RKO (cell line): ENCODE data around the gene HLA-DRA.
"Not testable (repeated sequence)": the region's sequence is repeated elsewhere in the genome, so short reads cannot be mapped to it uniquely, and the experiment has no call there.

Source experiments
- DNase-seq: peaks from one replicate; pipeline ENCODE4 v3.0.0-alpha.2; 2016; ENCODE audit warnings: low spot score

Gene HLA-DRA

DNA sequence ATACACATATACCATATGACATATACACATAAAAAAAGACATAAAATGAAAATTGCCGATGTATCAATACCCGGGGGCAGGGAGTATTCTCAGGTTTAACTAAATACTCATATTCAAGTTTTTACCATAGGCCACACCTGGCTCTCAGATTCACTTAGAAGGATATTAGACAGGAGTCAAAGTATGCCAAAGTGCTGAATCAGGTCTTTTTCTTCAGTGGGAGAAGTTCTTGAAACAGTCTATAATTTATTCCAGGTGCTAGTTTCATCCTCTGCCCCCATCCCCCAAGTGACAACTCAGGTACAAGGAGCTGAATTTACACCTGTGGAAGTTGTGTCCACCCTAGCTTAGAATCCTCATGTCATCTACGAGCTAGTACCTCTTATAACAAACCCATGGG lies 8.5 kb upstream of the HLA-DRA start:
- no peak for DNase-seq

DNA sequence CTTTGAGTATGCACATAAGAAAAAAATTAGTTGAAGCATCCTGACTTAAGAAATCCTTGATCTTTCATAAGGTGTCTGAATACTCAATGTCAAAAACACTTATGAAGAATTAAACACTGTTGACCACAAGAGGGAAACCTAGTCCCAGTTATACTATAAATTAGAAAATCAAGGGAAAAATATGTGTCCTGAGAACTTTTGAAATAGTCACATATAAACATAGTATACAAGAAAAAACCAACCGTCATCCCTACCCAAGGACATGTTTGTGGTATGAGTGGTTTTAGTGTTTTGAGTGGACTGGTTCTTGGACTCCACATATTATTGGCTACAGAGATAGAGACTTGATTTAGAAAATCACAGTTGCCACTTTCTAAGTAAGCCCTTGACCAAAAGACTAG lies 7.6 kb upstream of the HLA-DRA start:
- peak; percentile 60 for DNase-seq

- not testable (repeated sequence) for DNase-seq
These were observed 5.7 kb upstream of the HLA-DRA start for GRCh38 chr6:32433950-32434349.

- DNase-seq: no peak
These were observed 3.5 kb upstream of the HLA-DRA start for GRCh38 chr6:32436186-32436585.

GRCh38 chr6:32436995-32437836 lies 2.5 kb upstream of the HLA-DRA start:
- DNase-seq: no peak

DNA sequence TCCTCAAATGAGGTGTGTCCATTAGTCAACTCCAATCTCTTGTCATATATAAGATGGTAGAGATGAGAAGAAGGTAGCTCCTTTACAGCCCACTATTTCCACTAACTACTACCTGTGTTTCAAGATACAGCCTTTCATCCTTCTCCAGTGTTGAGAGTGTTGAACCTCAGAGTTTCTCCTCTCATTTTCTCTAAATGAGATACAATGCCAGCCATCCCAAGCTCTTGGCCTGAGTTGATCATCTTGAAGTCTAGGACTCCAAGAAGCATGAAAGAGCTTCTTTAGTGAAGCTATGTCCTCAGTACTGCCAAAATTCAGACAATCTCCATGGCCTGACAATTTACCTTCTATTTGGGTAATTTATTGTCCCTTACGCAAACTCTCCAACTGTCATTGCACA lies 548 bp upstream of the HLA-DRA start:
- DNase-seq: no peak

- no peak for DNase-seq
These were observed 2.6 kb downstream of the HLA-DRA start for GRCh38 chr6:32442243-32442667.

DNA sequence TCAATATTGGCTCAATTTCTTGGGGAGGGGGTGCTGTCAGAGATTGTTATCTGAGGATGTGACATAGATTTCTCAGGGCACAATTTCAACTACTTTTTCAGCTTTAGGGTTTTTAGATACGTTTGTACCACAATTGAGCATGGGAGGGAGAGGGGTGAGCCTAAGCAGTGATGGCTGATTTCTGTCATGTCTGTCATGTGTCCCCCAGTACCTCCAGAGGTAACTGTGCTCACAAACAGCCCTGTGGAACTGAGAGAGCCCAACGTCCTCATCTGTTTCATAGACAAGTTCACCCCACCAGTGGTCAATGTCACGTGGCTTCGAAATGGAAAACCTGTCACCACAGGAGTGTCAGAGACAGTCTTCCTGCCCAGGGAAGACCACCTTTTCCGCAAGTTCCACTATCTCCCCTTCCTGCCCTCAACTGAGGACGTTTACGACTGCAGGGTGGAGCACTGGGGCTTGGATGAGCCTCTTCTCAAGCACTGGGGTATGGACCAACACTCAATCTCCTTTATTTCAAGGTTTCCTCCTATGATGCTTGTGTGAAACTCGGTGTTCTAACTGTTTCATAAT lies 3.4 kb downstream of the HLA-DRA start:
- no peak for DNase-seq

DNA sequence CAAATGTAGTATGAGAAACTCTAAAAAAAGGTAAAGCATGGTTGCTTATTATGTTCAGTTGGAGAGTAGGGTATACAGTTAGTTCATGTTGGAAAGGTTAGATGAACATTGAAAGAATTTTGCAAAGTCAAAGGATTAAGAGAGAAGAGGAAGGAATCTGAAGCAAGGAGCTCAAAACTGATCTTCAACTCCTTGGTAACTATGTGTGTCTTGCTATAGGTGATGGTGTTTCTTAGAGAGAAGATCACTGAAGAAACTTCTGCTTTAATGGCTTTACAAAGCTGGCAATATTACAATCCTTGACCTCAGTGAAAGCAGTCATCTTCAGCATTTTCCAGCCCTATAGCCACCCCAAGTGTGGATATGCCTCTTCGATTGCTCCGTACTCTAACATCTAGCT lies 4.7 kb downstream of the HLA-DRA start:
- DNase-seq: no peak

GRCh38 chr6:32445321-32445854 lies 5.7 kb downstream of the HLA-DRA start:
- no peak for DNase-seq

DNA sequence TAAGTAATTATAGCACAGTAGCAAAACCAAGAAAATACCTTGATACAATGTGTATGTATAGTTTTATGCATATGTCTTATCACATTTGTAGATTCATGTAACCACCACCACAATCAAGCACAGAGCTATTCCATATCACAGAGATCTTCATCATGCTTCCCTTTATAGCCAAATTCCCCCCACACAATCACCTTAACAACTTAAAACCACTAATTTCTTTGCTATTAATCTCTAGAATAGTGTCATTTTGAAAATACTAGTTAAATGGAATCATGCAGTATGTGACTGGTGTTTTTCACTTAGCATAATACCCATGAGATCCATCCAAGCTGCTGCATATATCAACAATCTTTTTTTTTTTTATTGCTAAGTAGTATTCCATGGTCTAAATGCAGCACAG lies 8.2 kb downstream of the HLA-DRA start:
- DNase-seq: no peak

GRCh38 chr6:32449088-32449736 lies 9.5 kb downstream of the HLA-DRA start:
- no peak for DNase-seq

DNA sequence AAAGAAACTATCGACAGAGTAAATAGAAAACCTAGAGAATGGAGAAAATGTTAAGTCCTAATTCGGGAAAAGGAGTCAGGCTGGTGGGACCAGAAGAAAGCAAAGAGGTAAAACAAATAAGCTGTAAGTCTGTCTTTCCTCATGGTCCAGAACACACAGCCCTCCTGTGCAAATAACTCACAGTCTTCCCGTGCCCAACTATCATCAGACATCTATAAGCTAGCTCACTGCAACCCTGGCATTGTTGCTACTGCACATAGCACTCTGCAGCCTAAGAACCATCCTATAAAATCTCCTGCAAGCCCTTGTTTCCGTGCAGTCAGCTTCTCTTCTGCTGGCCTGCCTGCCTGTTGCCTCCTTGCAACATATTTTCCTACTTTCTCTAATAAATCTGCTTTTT lies 17.4 kb downstream of the HLA-DRA start:
- no peak for DNase-seq

GRCh38 chr6:32459781-32460424 lies 20.2 kb downstream of the HLA-DRA start:
- no peak for DNase-seq

GRCh38 chr6:32460528-32460927 lies 20.8 kb downstream of the HLA-DRA start:
- DNase-seq: no peak

DNA sequence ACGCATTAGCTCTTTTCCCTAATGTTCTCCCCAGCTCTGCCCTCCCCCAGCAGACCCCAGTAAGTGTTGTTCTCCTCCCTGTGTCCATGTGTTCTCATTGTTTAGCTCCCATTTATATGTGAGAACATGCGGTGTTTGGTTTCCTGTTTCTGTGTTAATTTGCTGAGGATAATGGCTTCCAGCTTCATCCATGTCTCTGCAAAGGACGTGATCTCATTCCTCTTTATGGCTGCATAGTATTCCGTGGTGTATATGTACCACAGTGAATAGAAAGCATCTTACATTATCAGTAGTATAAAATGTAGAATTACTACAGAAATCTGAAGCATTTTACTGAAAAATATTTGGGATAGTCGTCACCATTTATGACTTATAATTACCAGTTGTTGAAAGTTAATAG lies 21.8 kb downstream of the HLA-DRA start:
- DNase-seq: no peak

DNA sequence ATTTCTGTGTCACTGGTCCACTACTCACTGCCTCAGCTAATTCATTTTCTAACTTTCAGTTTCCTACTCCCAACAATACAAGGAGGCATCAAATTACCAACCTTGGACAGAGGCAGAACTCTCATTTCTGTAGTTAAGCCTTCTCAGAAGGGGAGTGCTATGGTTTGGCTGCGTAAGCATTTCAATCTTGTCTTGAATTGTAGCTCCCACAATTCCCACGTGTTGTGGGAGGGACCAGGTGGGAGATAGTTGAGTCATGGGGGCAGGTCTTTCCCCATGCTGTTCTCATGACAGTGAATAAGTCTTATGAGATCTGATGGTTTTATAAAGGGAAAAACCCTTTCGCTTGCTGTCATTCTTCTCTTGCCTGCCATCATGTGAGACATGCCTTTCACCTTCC lies 22.9 kb downstream of the HLA-DRA start:
- peak; percentile 7 for DNase-seq

DNA sequence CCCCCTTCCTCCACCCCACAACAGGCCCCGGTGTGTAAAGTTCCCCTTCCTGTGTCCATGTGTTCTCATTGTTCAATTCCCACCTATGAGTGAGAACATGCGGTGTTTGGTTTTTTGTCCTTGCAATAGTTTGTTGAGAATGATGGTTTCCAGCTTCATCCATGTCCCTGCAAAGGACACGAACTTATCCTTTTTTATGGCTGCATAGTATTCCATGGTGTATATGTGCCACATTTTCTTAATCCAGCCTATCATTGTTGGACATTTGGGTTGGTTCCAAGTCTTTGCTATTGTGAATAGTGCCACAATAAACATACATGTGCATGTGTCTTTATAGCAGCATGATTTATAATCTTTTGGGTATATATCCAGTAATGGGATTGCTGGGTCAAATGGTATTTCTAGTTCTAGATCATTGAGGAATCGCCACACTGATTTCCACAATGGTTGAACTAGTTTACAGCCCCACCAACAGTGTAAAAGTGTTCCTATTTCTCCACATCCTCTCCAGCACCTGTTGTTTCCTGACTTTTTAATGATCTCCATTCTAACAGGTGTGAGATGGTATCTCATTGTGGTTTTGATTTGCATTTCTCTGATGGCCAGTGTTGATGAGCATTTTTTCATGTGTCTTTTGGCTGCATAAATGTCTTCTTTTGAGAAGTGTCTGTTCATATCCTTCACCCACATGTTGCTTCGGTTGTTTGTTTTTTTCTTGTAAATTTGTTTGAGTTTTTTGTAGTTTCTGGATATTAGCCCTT lies 28.2 kb downstream of the HLA-DRA start:
- DNase-seq: not testable (repeated sequence)

DNA sequence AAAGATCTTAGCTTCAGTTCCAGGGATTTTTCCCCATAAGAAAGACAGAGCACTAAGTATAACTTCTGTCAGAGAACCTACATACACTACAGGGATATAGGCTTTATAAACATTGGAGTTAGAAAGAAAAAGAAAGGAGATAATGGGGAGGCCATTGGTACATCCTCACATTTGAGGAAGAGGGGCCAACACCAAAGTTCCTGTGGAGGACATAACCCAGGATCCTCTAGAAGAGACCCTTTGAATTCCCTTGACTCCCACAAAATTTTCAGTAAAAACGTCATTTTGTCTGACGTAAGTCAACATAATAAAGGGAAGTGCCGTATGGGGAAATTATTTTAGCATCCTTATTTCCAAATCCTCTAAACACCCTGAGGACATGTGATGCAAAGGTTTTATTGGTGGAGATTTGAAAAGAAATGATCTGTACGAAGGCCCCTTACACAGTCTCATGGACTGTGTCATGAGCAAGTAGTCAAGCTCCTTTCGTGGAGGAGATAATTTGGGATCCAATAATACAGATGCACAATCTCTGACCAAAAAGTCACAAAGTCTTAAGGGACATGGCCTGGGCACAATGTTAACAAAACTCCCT lies 33.2 kb downstream of the HLA-DRA start:
- no peak for DNase-seq

GRCh38 chr6:32473376-32474348 lies 34.0 kb downstream of the HLA-DRA start:
- not testable (repeated sequence) for DNase-seq
